Endothelial cell of umbilical vein (primary cell): ENCODE data around the gene TMEM150C.

Experiments used
- CTCF ChIP-seq, 2 donors: IDR thresholded peaks; 1 replicate in 1 of 2; 2 replicates in 1 of 2; pipeline ENCODE4 v1.5.1; 2011; ENCODE audit warnings: low read length in 2 of 2, mild to moderate bottlenecking in 2 of 2, moderate library complexity in 2 of 2, control low read depth in 1 of 2, inconsistent platforms in 1 of 2, low read depth in 1 of 2; ENCODE audit not compliant: insufficient read depth in 1 of 2; ENCODE audit errors: extremely low read depth in 1 of 2
- EZH2 ChIP-seq: IDR thresholded peaks from 2 replicates; pipeline ENCODE4 v1.6.1; 2012; ENCODE audit warnings: borderline replicate concordance, low read depth, mild to moderate bottlenecking, moderate library complexity, low read length, inconsistent platforms; ENCODE audit not compliant: severe bottlenecking
- FOS ChIP-seq: IDR thresholded peaks from 2 replicates; pipeline ENCODE4 v1.6.1; 2011; ENCODE audit warnings: mild to moderate bottlenecking, low read length, moderate library complexity, borderline replicate concordance; ENCODE audit not compliant: insufficient read depth
- GATA2 ChIP-seq: IDR thresholded peaks from 2 replicates; pipeline ENCODE4 v1.7.0; 2011; ENCODE audit warnings: low read depth, mild to moderate bottlenecking, moderate library complexity, mixed read lengths, low read length; ENCODE audit not compliant: insufficient read length, insufficient read depth
- MAX ChIP-seq: IDR thresholded peaks from 2 replicates; pipeline ENCODE4 v1.6.1; 2011; ENCODE audit not compliant: insufficient read depth, insufficient read length
- MYC ChIP-seq: IDR thresholded peaks from one replicate; pipeline ENCODE4 v1.6.1; 2011; ENCODE audit warnings: mild to moderate bottlenecking, low read depth, low read length
- POLR2A ChIP-seq: IDR thresholded peaks from 2 replicates; pipeline ENCODE4 v1.6.1; 2012; ENCODE audit warnings: low read depth, mild to moderate bottlenecking, control low read depth, low read length
- POLR2AphosphoS5 ChIP-seq: IDR thresholded peaks from 2 replicates; pipeline ENCODE4 v1.6.1; 2012; ENCODE audit warnings: low read depth, mild to moderate bottlenecking, control low read depth, low read length, moderate library complexity; ENCODE audit not compliant: insufficient read depth

- TF ChIP-seq EZH2: no peak
- TF ChIP-seq POLR2AphosphoS5: no peak
- TF ChIP-seq CTCF (IDR thresholded peaks at IDR 0.05; ENCODE audit: extremely low read depth in 1 of 2, insufficient read depth in 1 of 2, low read depth in 1 of 2, low read length in 2 of 2): no peak
- TF ChIP-seq POLR2A: no peak
- no peak for TF ChIP-seq MAX
- no peak for TF ChIP-seq FOS
- TF ChIP-seq MYC: no peak
- no peak for TF ChIP-seq GATA2
Observed at GRCh38 chr4:82458729-82459128, 103.1 kb downstream of the TMEM150C start.
